Hepatocyte (in vitro differentiated cells): ENCODE results near the gene MSANTD1. TPM values are rescaled to one million over a fixed set of nuclear protein-coding genes. Genes with fewer than 3 reads are reported as not detected.

Experiments
- DNase-seq: peaks from one replicate; pipeline ENCODE4 v3.0.0-alpha.2; 2016; ENCODE audit warnings: low spot score
- H2AFZ ChIP-seq: fragments of 200-600 bp; sonication (generic); 2 replicates; pipeline ENCODE4 v1.6.0; 2016; ENCODE audit warnings: antibody characterized with exemption, mild to moderate bottlenecking
- H3K27ac ChIP-seq: fragments of 200-600 bp; sonication (generic); 2 replicates; pipeline ENCODE4 v1.5.1; 2016; ENCODE audit warnings: mild to moderate bottlenecking
- H3K27me3 ChIP-seq: fragments of 200-600 bp; sonication (generic); 2 replicates; pipeline ENCODE4 v1.6.1; 2016
- H3K36me3 ChIP-seq: fragments of 200-600 bp; sonication (generic); replicated peaks from 2 replicates; pipeline ENCODE4 v1.5.1; 2016; ENCODE audit warnings: low read depth; ENCODE audit not compliant: insufficient read depth
- H3K4me1 ChIP-seq: fragments of 200-600 bp; sonication (generic); 2 replicates; pipeline ENCODE4 v1.5.1; 2016; ENCODE audit warnings: mild to moderate bottlenecking, moderate library complexity; ENCODE audit not compliant: insufficient read depth
- H3K4me2 ChIP-seq: fragments of 200-600 bp; sonication (generic); 2 replicates; pipeline ENCODE4 v1.6.0; 2016
- H3K4me3 ChIP-seq: fragments of 200-600 bp; sonication (generic); 2 replicates; pipeline ENCODE4 v1.5.1; 2016; ENCODE audit warnings: mild to moderate bottlenecking
- H3K79me2 ChIP-seq: fragments of 200-600 bp; sonication (generic); 2 replicates; pipeline ENCODE4 v1.6.0; 2017; ENCODE audit warnings: mild to moderate bottlenecking
- H3K9me2 ChIP-seq: fragments of 200-600 bp; sonication (generic); replicated peaks from 2 replicates; pipeline ENCODE4 v1.6.0; 2017; ENCODE audit warnings: mild to moderate bottlenecking; ENCODE audit not compliant: insufficient read depth
- H3K9me3 ChIP-seq: fragments of 200-600 bp; sonication (generic); 2 replicates; pipeline ENCODE4 v1.5.1; 2016; ENCODE audit warnings: low read depth, mild to moderate bottlenecking
- H4K20me1 ChIP-seq: fragments of 200-600 bp; sonication (generic); 2 replicates; pipeline ENCODE4 v1.6.0; 2016; ENCODE audit warnings: mild to moderate bottlenecking; ENCODE audit not compliant: insufficient read depth, poor library complexity, severe bottlenecking
- CTCF ChIP-seq: fragments of 200-600 bp; sonication (generic); IDR thresholded peaks from 2 replicates; pipeline ENCODE4 v1.5.1; 2016; ENCODE audit warnings: antibody characterized with exemption, mild to moderate bottlenecking; ENCODE audit not compliant: poor library complexity
- EZH2 ChIP-seq: fragments of 200-600 bp; sonication (generic); IDR thresholded peaks from 2 replicates; pipeline ENCODE4 v1.6.1; 2016; ENCODE audit warnings: antibody characterized with exemption, mild to moderate bottlenecking, borderline replicate concordance
- EZH2phosphoT487 ChIP-seq: fragments of 200-600 bp; sonication (generic); IDR thresholded peaks from one replicate; pipeline ENCODE4 v1.6.1; 2018; ENCODE audit warnings: antibody characterized with exemption, mild to moderate bottlenecking, low read depth, moderate library complexity; ENCODE audit not compliant: unreplicated experiment, severe bottlenecking
- WGBS: methylation state at CpG from one replicate; pipeline ENCODE4 v1.1.6; 2016; ENCODE audit warnings: low lambda C conversion rate; ENCODE audit errors: missing lambda C conversion rate; 5-methylcytosine and 5-hydroxymethylcytosine counted together
- polyA plus RNA-seq: library from polyadenylated mRNA; unstranded; fragments of >200 nt; fragmentation: Nextera tagmentation; extraction: Ambion mirVana; gene quantifications from 2 replicates; pipeline ENCODE4 v1.2.1, GENCODE V29; 2016
- total RNA-seq: library from RNA; depleted of rRNA; stranded (reverse); fragments of >200 nt; gene quantifications from 2 replicates; pipeline ENCODE4 v1.2.3, GENCODE V29; 2014

MSANTD1 gene
- total and polyA plus RNA-seq, 2 experiments from 2014 or later = 0.51 to 0.57 TPM

DNA sequence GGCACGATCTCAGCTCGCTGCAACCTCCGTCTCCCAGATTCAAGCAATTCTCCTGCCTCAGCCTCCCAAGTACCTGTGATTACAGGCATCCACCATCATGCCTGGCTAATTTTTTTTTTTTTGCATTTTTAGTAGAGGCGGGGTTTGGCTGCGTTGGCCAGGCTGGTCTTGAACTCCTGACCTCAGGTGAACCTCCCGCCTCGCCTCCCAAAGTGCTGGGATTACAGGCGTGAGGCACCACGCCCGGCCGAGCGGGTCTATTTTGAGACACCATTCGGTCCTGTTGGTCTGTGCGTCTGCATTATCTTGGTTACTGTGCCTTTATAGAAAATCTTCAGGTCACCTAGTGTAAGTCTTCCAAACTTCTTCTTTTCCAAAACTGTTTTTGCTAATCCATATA lies 22.2 kb downstream of the MSANTD1 start:
- Histone ChIP-seq H3K4me1 (no peaks in the 10 kb centered on the region), H3K9me3 (no peaks in the 10 kb centered on the region), H3K9me2 (no peaks in the 10 kb centered on the region), H3K4me2 (no peak overlapping the region), H3K36me3 (no peaks in the 10 kb centered on the region), H3K27me3 (no peaks in the 10 kb centered on the region), H2AFZ (no peak overlapping the region), H3K27ac (no peak overlapping the region), H4K20me1 (no peaks in the 10 kb centered on the region), H3K79me2 (no peaks in the 10 kb centered on the region), H3K4me3 (no peak overlapping the region)
- TF ChIP-seq EZH2 = no peak
- no peak for TF ChIP-seq EZH2phosphoT487
- no peak for TF ChIP-seq CTCF
- DNase-seq = no peak
- WGBS = 88% methylated on average over 14 of the region's 14 CpGs

DNA sequence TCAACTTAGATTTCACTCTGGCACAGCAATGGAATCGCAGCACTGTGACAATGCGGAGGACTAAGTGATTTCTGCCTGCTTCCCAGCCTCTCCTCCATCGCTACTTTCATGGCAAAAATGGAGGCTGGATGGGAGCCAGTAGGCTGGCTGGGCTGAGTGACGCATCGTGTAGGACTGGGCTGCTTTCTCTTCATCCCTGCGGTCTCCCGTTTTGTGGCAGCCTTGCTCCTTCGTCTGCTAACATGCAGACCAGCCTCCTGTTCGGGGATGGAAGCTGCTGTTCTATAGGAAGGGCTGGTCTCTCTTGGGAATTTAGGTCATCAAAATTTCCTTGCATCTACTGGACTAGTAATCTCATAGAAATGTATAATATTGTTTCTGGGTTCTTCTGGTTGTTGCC lies 28.0 kb downstream of the MSANTD1 start:
- Histone ChIP-seq H4K20me1 (no peaks in the 10 kb centered on the region), H2AFZ (no peak overlapping the region), H3K4me2 (no peak overlapping the region)

DNA sequence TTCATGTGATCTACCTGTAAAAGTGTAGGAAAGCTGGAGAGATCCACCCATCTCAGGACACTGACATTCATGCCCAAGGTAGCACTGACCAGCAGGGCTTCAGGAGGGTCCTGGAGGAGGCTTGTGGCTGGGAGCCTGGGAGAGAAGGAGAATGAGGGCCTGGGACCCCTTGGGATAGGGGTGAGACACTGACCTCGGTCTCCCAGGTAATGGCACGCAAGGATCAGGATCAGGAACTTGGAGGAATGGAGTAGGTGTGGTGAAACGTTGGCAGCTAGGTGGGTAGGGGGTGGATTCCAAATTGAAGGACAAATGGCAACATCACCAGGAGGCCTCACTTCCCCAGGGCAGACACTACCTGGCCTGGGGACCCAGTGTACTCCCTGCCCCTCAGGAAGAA lies 31.5 kb downstream of the MSANTD1 start:
- no peaks in the 10 kb centered on the region for H3K9me3 ChIP-seq
- H4K20me1 ChIP-seq = no peaks in the 10 kb centered on the region
- H3K27ac ChIP-seq = no peak overlapping the region
- TF ChIP-seq EZH2phosphoT487 (no peak), CTCF (no peak), EZH2 (no peak)
- no peak for DNase-seq
- H3K4me1 ChIP-seq = no peaks in the 10 kb centered on the region
- H3K79me2 ChIP-seq = no peaks in the 10 kb centered on the region
- H3K36me3 ChIP-seq = no peaks in the 10 kb centered on the region
- no peaks in the 10 kb centered on the region for H3K9me2 ChIP-seq
- no peaks in the 10 kb centered on the region for H3K27me3 ChIP-seq
- 92% methylated on average over 3 of the region's 3 CpGs for WGBS
- H2AFZ ChIP-seq = no peak overlapping the region
- H3K4me3 ChIP-seq = no peak overlapping the region
- H3K4me2 ChIP-seq = no peak overlapping the region

More for the DNA sequence above, 28.0 kb downstream of the MSANTD1 start:
- H3K27ac ChIP-seq = no peak overlapping the region
- no peaks in the 10 kb centered on the region for H3K9me2 ChIP-seq
- DNase-seq = no peak
- TF ChIP-seq EZH2 (no peak), CTCF (no peak), EZH2phosphoT487 (no peak)
- no peaks in the 10 kb centered on the region for H3K36me3 ChIP-seq
- H3K4me3 ChIP-seq = no peak overlapping the region
- WGBS = 89% methylated on average over 9 of the region's 9 CpGs
- H3K79me2 ChIP-seq = no peaks in the 10 kb centered on the region
- no peaks in the 10 kb centered on the region for H3K9me3 ChIP-seq
- no peaks in the 10 kb centered on the region for H3K27me3 ChIP-seq
- no peaks in the 10 kb centered on the region for H3K4me1 ChIP-seq

GRCh38 chr4:3283483-3283882 lies 34.5 kb downstream of the MSANTD1 start:
- no peaks in the 10 kb centered on the region for H3K27me3 ChIP-seq
- H3K36me3 ChIP-seq = no peaks in the 10 kb centered on the region
- TF ChIP-seq EZH2phosphoT487 = no peak
- TF ChIP-seq CTCF = no peak
- no peak for TF ChIP-seq EZH2
- H3K9me2 ChIP-seq = no peaks in the 10 kb centered on the region
- H2AFZ ChIP-seq = no peak overlapping the region
- H3K4me1 ChIP-seq = no peaks in the 10 kb centered on the region
- no peaks in the 10 kb centered on the region for H3K79me2 ChIP-seq
- 92% methylated on average over 5 of the region's 6 CpGs for WGBS
- H3K4me3 ChIP-seq = no peak overlapping the region
- H4K20me1 ChIP-seq = no peaks in the 10 kb centered on the region
- no peak overlapping the region for H3K4me2 ChIP-seq
- H3K9me3 ChIP-seq = no peaks in the 10 kb centered on the region
- H3K27ac ChIP-seq = no peak overlapping the region
- no peak for DNase-seq
